Fibroblast of villous mesenchyme (primary cell): ENCODE results near the gene FAF2. TPM values are rescaled to one million over a fixed set of nuclear protein-coding genes. Genes with fewer than 3 reads are reported as not detected.
"Not testable (repeated sequence)": the region's sequence is repeated elsewhere in the genome, so short reads cannot be mapped to it uniquely, and the experiment has no call there.

ENCODE experiments used
- DNase-seq: peaks from one replicate; pipeline ENCODE4 v3.0.0-alpha.2; 2010; ENCODE audit warnings: low read depth
- H3K4me3 ChIP-seq: 2 replicates; pipeline ENCODE4 v1.5.1; 2011; ENCODE audit warnings: low read depth, mild to moderate bottlenecking, low read length
- total RNA-seq: library from RNA; depleted of rRNA; stranded (reverse); fragments of >200 nt; gene quantifications from 2 replicates; pipeline ENCODE4 v1.2.3, GENCODE V29; 2012
- TF ChIP-seq, protein P1 (sequence below): IDR thresholded peaks from 2 replicates; pipeline ENCODE4 v1.5.1; 2012; ENCODE audit warnings: low read depth, mild to moderate bottlenecking, low read length; ENCODE audit not compliant: insufficient read depth

FAF2 gene
- total RNA-seq, 1 donor, result 59.2 TPM

DNA sequence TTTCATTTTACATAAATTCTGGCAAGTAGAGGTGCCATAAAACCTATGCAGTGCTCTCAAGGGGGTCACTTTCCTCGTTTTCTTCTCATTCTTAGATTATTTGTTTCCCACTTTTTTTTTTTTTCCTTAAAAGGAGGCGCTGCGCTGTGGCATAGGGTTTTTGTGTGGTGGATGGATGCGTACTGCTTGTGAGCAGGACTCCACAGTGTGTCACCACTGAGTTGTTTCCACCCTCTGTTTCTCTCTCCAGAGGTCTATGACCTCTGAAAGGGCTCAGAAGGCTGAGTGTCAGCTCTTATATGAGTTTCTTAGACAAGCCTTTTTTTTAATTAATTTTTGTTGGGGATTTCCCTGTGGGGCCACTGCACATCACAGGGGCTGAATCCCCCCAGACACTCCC lies 18.2 kb upstream of the FAF2 start:
- H3K4me3 ChIP-seq, result no peak overlapping the region
- DNase-seq, result no peak
- TF ChIP-seq, protein P1, sequence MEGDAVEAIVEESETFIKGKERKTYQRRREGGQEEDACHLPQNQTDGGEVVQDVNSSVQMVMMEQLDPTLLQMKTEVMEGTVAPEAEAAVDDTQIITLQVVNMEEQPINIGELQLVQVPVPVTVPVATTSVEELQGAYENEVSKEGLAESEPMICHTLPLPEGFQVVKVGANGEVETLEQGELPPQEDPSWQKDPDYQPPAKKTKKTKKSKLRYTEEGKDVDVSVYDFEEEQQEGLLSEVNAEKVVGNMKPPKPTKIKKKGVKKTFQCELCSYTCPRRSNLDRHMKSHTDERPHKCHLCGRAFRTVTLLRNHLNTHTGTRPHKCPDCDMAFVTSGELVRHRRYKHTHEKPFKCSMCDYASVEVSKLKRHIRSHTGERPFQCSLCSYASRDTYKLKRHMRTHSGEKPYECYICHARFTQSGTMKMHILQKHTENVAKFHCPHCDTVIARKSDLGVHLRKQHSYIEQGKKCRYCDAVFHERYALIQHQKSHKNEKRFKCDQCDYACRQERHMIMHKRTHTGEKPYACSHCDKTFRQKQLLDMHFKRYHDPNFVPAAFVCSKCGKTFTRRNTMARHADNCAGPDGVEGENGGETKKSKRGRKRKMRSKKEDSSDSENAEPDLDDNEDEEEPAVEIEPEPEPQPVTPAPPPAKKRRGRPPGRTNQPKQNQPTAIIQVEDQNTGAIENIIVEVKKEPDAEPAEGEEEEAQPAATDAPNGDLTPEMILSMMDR, result peak; percentile 16

DNA sequence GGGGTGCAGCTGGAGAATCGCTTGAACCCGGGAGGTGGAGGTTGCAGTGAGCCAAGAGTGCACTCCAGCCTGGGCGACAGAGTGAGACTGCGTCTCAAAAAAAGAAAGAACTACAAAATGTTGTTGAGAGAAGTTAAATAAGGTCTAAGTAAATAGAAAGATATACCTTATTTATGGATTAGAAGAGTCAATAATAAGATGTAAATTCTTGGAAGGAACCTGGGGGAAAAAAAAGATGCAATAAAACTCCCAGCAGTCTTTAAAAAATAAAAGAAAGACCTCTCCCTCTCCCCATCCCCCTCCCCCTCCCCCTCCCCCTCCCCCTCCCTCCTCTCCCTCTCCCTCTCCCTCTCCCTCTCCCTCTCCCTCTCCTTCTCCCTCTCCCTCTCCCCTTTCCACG lies 15.5 kb upstream of the FAF2 start:
- TF ChIP-seq, protein P1, result no peak
- DNase-seq, result no peak

DNA sequence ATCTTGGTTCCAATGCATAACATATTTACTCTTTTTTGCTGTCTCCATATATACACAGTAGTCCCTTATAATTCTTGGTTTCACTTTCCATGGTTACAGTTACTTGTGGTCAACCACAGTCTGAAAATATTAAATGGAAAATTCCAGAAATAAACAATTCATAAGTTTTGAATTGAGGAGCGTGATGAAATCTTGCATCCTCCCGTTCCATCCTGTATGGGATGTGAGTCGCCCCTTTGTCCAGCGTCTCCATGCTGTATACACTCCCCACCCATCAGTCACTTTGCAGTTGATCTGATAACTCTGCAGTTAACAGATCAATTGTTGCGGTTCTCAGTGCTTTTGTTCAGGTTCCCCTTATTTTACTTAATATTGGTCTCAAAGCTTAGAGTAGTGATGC lies 11.5 kb upstream of the FAF2 start:
- peak overlapping the region; percentile 14 for H3K4me3 ChIP-seq
- DNase-seq, result peak; percentile 69
- TF ChIP-seq, protein P1, result no peak

More for the DNA sequence above, 15.5 kb upstream of the FAF2 start:
- no peak overlapping the region for H3K4me3 ChIP-seq

DNA sequence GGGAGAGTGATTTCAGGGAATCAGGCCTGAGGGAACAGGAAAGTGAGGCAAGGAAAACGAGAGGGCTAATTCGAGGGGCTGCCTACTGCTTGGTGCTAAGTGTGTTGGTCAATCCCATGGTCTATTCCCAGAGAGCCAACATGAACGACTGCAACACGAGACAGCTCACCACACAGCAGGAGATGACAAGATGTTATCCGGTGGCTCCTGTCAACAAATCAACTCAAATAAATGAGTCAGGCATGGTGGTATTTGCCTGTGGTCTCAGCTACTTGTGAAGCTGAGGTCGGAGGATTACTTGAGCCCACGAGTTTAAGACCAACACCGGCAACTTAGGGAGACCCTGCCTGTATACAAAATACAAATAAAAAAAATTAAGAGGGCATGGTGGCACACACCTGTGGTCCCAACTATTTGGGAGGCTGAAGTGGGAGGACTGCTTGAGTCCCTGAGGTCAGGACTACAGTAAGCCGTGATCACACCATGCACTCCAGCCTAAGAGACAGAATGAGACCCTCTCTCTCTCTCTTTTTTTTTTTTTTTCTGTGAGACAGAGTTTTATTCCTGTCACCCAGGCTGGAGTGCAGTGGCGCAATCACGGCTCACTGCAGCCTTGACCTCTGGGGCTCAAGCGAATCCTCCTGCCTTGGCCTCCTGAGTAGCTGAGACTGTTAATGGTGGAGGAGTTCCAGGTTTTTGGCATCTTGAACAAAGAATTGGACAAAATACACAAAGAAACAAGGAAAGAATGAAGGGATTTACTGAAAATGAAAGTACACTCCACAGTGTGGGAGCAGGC lies 9.0 kb upstream of the FAF2 start:
- DNase-seq, result peak; percentile 78
- H3K4me3 ChIP-seq, result no peak overlapping the region
- TF ChIP-seq, protein P1, result no peak

DNA sequence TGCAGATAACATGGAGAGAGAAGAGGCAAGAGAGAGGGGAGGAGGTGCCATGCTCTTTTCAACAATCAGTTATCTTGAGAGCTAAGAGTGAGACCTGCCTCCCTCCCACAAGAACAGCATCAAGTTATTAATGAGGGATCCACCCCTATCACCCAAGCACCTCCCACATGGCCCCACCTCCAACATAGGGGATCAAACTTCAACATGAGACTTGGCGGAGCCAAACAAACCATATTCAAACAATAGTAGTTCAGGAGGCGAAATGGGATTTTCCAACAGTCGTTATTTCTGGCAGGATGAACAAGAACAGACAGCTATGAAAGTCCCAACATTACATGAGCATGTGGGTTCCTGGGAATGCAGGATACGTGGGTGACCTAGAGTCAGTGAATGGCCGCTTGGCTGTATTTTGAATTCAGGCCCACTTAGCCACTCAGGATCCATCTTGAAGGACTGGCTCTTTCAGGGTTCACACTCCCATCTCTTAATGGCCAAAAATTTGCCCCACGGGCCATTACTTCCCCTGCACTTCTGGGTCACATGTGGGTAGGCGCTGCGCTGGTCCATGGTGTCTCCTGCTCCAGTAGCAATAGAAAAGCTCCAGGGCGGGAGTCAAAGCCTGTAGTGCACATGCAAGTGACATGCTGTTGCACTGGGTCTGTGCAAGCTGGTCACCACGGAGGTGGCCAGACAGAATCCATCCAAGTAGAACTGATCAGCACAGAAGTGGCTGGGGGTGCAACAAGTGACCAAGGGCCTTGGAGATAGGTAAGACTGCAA lies 7.1 kb upstream of the FAF2 start:
- TF ChIP-seq, protein P1, result no peak
- no peak for DNase-seq

DNA sequence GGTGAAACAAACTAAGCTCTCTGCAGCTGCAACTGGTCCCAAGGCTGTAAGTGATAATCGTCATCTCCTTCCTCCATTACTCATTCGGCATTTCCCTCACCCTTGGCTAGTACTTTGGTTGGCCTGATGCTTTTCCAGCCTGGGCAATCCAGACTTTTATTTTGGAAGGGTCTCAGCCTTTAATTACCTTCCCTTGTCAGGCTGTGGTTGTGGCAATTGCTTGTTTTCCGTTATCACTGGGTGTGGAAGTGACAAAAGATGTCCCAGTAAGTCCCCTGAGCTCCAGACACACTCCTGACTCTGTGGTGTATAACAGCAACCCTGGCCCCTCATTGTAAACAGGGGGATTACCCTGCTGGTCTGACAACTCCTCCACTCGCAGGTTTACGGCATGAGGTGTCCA lies 6.3 kb upstream of the FAF2 start:
- DNase-seq, result no peak
- H3K4me3 ChIP-seq, result no peak overlapping the region
- TF ChIP-seq, protein P1, result no peak

More for the DNA sequence above, 7.1 kb upstream of the FAF2 start:
- H3K4me3 ChIP-seq, result no peak overlapping the region

DNA sequence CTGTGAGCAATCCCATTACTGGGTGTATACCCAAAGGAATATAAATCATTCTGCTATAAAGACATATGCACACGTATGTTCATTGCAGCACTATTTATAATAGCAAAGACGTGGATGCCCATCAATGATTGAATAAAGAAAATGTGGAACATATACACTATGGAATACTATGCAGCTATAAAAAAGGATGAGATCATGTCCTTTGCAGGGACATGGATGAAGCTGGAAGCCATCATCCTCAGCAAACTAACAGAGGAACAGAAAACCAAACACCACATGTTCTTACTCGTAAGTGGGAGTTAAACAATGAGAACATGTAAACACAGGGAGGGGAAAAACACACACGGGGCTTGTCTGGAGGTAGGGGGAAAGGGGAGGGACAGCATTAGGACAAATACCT lies 5.3 kb upstream of the FAF2 start:
- not testable (repeated sequence) for H3K4me3 ChIP-seq, DNase-seq
